ENCODE data around the gene XRCC3.

DNA sequence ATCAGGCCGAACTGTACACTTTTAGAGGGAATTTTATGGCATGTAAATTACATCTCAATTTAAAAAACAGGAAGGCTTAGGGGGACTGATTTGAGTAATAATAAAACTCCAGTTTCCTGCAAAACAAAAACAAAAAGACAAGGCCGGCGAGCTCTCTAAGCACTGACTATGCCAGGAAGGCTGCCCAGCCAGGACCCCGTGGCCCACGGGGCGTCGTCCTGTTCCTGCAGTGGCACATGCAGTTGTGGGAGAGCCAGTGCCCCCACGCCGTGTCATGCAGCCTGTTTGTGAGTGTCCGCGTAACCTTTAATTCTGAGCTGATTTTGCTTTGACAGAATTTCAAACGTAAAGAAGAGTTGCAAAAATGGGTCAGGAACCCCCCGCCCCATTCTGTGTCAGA is 10.5 kb downstream of the XRCC3 start:
- TF ChIP-seq, protein P1, sequence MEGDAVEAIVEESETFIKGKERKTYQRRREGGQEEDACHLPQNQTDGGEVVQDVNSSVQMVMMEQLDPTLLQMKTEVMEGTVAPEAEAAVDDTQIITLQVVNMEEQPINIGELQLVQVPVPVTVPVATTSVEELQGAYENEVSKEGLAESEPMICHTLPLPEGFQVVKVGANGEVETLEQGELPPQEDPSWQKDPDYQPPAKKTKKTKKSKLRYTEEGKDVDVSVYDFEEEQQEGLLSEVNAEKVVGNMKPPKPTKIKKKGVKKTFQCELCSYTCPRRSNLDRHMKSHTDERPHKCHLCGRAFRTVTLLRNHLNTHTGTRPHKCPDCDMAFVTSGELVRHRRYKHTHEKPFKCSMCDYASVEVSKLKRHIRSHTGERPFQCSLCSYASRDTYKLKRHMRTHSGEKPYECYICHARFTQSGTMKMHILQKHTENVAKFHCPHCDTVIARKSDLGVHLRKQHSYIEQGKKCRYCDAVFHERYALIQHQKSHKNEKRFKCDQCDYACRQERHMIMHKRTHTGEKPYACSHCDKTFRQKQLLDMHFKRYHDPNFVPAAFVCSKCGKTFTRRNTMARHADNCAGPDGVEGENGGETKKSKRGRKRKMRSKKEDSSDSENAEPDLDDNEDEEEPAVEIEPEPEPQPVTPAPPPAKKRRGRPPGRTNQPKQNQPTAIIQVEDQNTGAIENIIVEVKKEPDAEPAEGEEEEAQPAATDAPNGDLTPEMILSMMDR (conservative IDR thresholded peaks at IDR 0.05): no peak
- TF ChIP-seq ZFX (IDR thresholded peaks at IDR 0.05): no peak
